Stimulated activated CD8-positive, alpha-beta memory T cell treated with anti-CD3 and anti-CD28 coated beads, Interleukin-4, amount 100 ng/mL, for 48 hours (primary cell): Measurements from ENCODE around the gene LCP2.
A peak's percentile ranks its signal among the peaks of the same experiment; 100 is the strongest.

Experiments used
- DNase-seq: peaks from one replicate; pipeline ENCODE4 v3.0.0-alpha.2; 2020

Gene LCP2

GRCh38 chr5:170294556-170294955, 3.0 kb downstream of the LCP2 start:
- no peak for DNase-seq

- DNase-seq = no peak
Observed at GRCh38 chr5:170294057-170294456, 3.5 kb downstream of the LCP2 start.

- DNase-seq = peak; percentile 83
Observed at GRCh38 chr5:170293273-170293672, 4.3 kb downstream of the LCP2 start.

- DNase-seq = no peak
Observed at GRCh38 chr5:170292179-170293104, 5.1 kb downstream of the LCP2 start.

- DNase-seq = no peak
Observed at GRCh38 chr5:170290498-170290897, 7.1 kb downstream of the LCP2 start.

- DNase-seq = no peak
Observed at GRCh38 chr5:170289764-170290163, 7.8 kb downstream of the LCP2 start.

GRCh38 chr5:170289121-170289520, 8.5 kb downstream of the LCP2 start:
- DNase-seq = no peak

- DNase-seq = no peak
Observed at GRCh38 chr5:170288551-170288950, 9.0 kb downstream of the LCP2 start.

- no peak for DNase-seq
Observed at GRCh38 chr5:170288151-170288550, 9.4 kb downstream of the LCP2 start.

GRCh38 chr5:170287532-170287931, 10.0 kb downstream of the LCP2 start:
- no peak for DNase-seq

- no peak for DNase-seq
Observed at GRCh38 chr5:170286386-170286925, 11.1 kb downstream of the LCP2 start.

GRCh38 chr5:170285181-170285580, 12.4 kb downstream of the LCP2 start:
- no peak for DNase-seq

GRCh38 chr5:170284231-170284630, 13.3 kb downstream of the LCP2 start:
- no peak for DNase-seq

- DNase-seq = peak; percentile 27
Observed at GRCh38 chr5:170283296-170283695, 14.3 kb downstream of the LCP2 start.

- DNase-seq = no peak
Observed at GRCh38 chr5:170280011-170280493, 17.5 kb downstream of the LCP2 start.

GRCh38 chr5:170279459-170279817, 18.1 kb downstream of the LCP2 start:
- no peak for DNase-seq

- peak; percentile 87 for DNase-seq
Observed at GRCh38 chr5:170278611-170279458, 18.7 kb downstream of the LCP2 start.

- no peak for DNase-seq
Observed at GRCh38 chr5:170277867-170278281, 19.7 kb downstream of the LCP2 start.

GRCh38 chr5:170276140-170276539, 21.4 kb downstream of the LCP2 start:
- no peak for DNase-seq

- no peak for DNase-seq
Observed at GRCh38 chr5:170275376-170275994, 22.1 kb downstream of the LCP2 start.

GRCh38 chr5:170273968-170274710, 23.4 kb downstream of the LCP2 start:
- DNase-seq = peak; percentile 76
